Liver (tissue), 9 donors: ENCODE measurements around the gene SCN8A. TPM values are rescaled to one million over a fixed set of nuclear protein-coding genes. Genes with fewer than 3 reads are reported as not detected.

Experiments
- DNase-seq: peaks from one replicate; pipeline ENCODE4 v3.0.0-alpha.2; 2017; ENCODE audit warnings: low spot score
- H3K27ac ChIP-seq, 2 donors: one replicate each; pipeline ENCODE4 v1.7.0; 2013; ENCODE audit warnings: inconsistent platforms in 2 of 2, low read length in 2 of 2, control low read depth in 1 of 2, low read depth in 1 of 2, mild to moderate bottlenecking in 1 of 2
- H3K27me3 ChIP-seq, 4 donors: one replicate each; pipeline versions ENCODE4 v1.6.1 to v1.7.0; 2013; ENCODE audit warnings: low read length in 3 of 4, inconsistent platforms in 1 of 4, mild to moderate bottlenecking in 1 of 4, moderate library complexity in 1 of 4; ENCODE audit not compliant: control insufficient read depth in 4 of 4, insufficient read depth in 4 of 4
- H3K36me3 ChIP-seq, 4 donors: one replicate each; pipeline versions ENCODE4 v1.6.1 to v1.7.0; 2013; ENCODE audit warnings: low read length in 3 of 4, mild to moderate bottlenecking in 3 of 4, low read depth in 1 of 4, moderate library complexity in 1 of 4; ENCODE audit not compliant: control insufficient read depth in 4 of 4, insufficient read depth in 3 of 4
- H3K4me1 ChIP-seq, 4 donors: one replicate each; pipeline versions ENCODE4 v1.6.1 to v1.7.0; 2013; ENCODE audit warnings: low read length in 3 of 4, mild to moderate bottlenecking in 3 of 4, moderate library complexity in 1 of 4; ENCODE audit not compliant: control insufficient read depth in 4 of 4, insufficient read depth in 4 of 4
- H3K4me3 ChIP-seq, 3 donors: one replicate each; pipeline versions ENCODE4 v1.6.1 to v1.7.0; 2013; ENCODE audit warnings: low read length in 3 of 3, control low read depth in 1 of 3, low read depth in 1 of 3, mild to moderate bottlenecking in 1 of 3
- H3K9ac ChIP-seq, 2 donors: one replicate each; pipeline ENCODE4 v1.7.0; 2013; ENCODE audit warnings: low read length in 2 of 2, mild to moderate bottlenecking in 2 of 2, moderate library complexity in 2 of 2, control low read depth in 1 of 2, low read depth in 1 of 2
- H3K9me3 ChIP-seq, 4 donors: one replicate each; pipeline versions ENCODE4 v1.6.1 to v1.7.0; 2013; ENCODE audit warnings: low read length in 3 of 4; ENCODE audit not compliant: control insufficient read depth in 4 of 4
- ATF3 ChIP-seq: IDR thresholded peaks from 2 replicates; pipeline ENCODE4 v1.6.1; 2016; ENCODE audit warnings: antibody characterized with exemption
- CTCF ChIP-seq: fragments of 150-350 bp; IDR thresholded peaks from 2 replicates; pipeline ENCODE4 v1.5.1; 2017; ENCODE audit warnings: improper control_type of control experiment, low read depth, low read length; ENCODE audit not compliant: missing input control
- EGR1 ChIP-seq, 2 donors: IDR thresholded peaks; 2 replicates each; pipeline ENCODE4 v1.6.1; 2016 to 2018; ENCODE audit warnings: antibody characterized with exemption in 2 of 2, low read depth in 2 of 2
- FOXA1 ChIP-seq: IDR thresholded peaks from 2 replicates; pipeline ENCODE4 v1.6.1; 2016; ENCODE audit warnings: antibody characterized with exemption
- FOXA2 ChIP-seq: IDR thresholded peaks from 2 replicates; pipeline ENCODE4 v1.6.1; 2016; ENCODE audit warnings: antibody characterized with exemption
- GABPA ChIP-seq, 2 donors: IDR thresholded peaks in 1 of 2; conservative IDR thresholded peaks in 1 of 2; 2 replicates each; pipeline ENCODE4 v1.6.1; 2016; ENCODE audit warnings: antibody characterized with exemption in 2 of 2, mild to moderate bottlenecking in 1 of 2, moderate library complexity in 1 of 2
- HNF4A ChIP-seq, 2 donors: conservative IDR thresholded peaks; 2 replicates each; pipeline ENCODE4 v1.6.1; 2016; ENCODE audit warnings: antibody characterized with exemption in 2 of 2, mild to moderate bottlenecking in 2 of 2
- JUND ChIP-seq, 2 donors: IDR thresholded peaks; 2 replicates each; pipeline ENCODE4 v1.6.1; 2016; ENCODE audit warnings: antibody characterized with exemption in 2 of 2
- NR2F2 ChIP-seq: IDR thresholded peaks from 2 replicates; pipeline ENCODE4 v1.6.1; 2016; ENCODE audit warnings: antibody characterized with exemption
- RAD21 ChIP-seq, 2 donors: IDR thresholded peaks; 2 replicates each; pipeline ENCODE4 v1.6.1; 2016; ENCODE audit warnings: antibody characterized with exemption in 2 of 2, mild to moderate bottlenecking in 2 of 2
- RXRA ChIP-seq, 2 donors: IDR thresholded peaks; 2 replicates each; pipeline ENCODE4 v1.6.1; 2017 to 2018; ENCODE audit warnings: antibody characterized with exemption in 2 of 2, mild to moderate bottlenecking in 1 of 2
- SP1 ChIP-seq: IDR thresholded peaks from 2 replicates; pipeline ENCODE4 v1.6.1; 2018; ENCODE audit warnings: antibody characterized with exemption, mild to moderate bottlenecking
- TAF1 ChIP-seq: conservative IDR thresholded peaks from 2 replicates; pipeline ENCODE4 v1.6.1; 2016; ENCODE audit warnings: antibody characterized with exemption, mild to moderate bottlenecking
- YY1 ChIP-seq: IDR thresholded peaks from 2 replicates; pipeline ENCODE4 v1.6.1; 2016; ENCODE audit warnings: antibody characterized with exemption, mild to moderate bottlenecking
- WGBS: extraction: QIAGEN DNeasy Blood & Tissue Kit; methylation state at CpG from one replicate; pipeline ENCODE4 v1.1.7; 2013; 5-methylcytosine and 5-hydroxymethylcytosine counted together
- polyA plus RNA-seq, 2 donors: library from polyadenylated mRNA; stranded (reverse) in 1 of 2; unstranded in 1 of 2; fragments of 200-250 nt in 1 of 2; fragments of >200 nt in 1 of 2; fragmentation: Nextera tagmentation in 1 of 2; extraction: Ambion mirVana in 1 of 2; gene quantifications; one replicate each; pipeline versions ENCODE4 v1.2.1 to v1.2.3, GENCODE V29; 2013 to 2015
- total RNA-seq, 2 donors: library from RNA; depleted of rRNA; stranded (reverse); fragments of >200 nt; gene quantifications; one replicate each; pipeline ENCODE4 v1.2.3, GENCODE V29; 2014
- TF ChIP-seq, protein P1 (sequence below): IDR thresholded peaks from 2 replicates; pipeline ENCODE4 v1.6.1; 2016; ENCODE audit warnings: antibody characterized with exemption
- TF ChIP-seq, protein P2 (sequence below): IDR thresholded peaks from 2 replicates; pipeline ENCODE4 v1.6.1; 2016; ENCODE audit warnings: antibody characterized with exemption
- TF ChIP-seq, protein P3 (sequence below): IDR thresholded peaks from 2 replicates; pipeline ENCODE4 v1.6.1; 2016; ENCODE audit warnings: antibody characterized with exemption, mild to moderate bottlenecking
- donor health status: healthy.
- donor health status: healthy.
- donor health status: healthy.
- donor health status: healthy.
- donor health status: healthy.

SCN8A gene
- total and polyA plus RNA-seq, 4 donors: 0.84 to 12.7 (median 3.8) TPM

DNA sequence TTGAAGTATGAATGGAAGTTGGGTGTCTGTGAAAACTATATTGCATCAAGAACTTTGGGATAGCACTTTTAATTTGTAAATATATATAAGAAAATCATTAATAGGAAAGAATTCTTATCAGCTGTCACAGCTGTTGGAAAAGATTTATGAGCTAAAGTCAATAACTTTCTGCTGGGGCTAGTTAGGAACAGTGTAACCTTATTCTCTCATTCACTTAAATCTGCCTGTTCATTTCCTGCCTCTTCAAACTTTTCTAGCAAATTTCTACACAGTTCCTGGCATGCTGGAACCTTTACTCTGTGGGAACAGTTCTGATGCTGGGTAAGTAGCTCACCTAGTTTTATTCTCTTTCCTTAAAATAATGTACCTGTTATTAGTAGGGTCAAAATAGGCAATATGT lies 109.9 kb downstream of the SCN8A start:
- no peaks in the 10 kb centered on the region for H3K27me3 ChIP-seq
- H3K9me3 ChIP-seq: no peaks in the 10 kb centered on the region
- peaks cover 0 to 14% (median 7%) of the 10 kb centered on the region in 4 donors for H3K36me3 ChIP-seq
- H3K4me3 ChIP-seq: no peak overlapping the region
- no peak overlapping the region for H3K9ac ChIP-seq
- H3K27ac ChIP-seq: no peak overlapping the region
- TF ChIP-seq GABPA (IDR thresholded peaks at IDR 0.05 in 1 of 2, conservative IDR thresholded peaks at IDR 0.05 in 1 of 2) (no peak), JUND (IDR thresholded peaks at IDR 0.05) (no peak), FOXA2 (no peak), CTCF (no peak), NR2F2 (no peak), TAF1 (no peak), HNF4A (conservative IDR thresholded peaks at IDR 0.05) (no peak), SP1 (no peak)
- TF ChIP-seq, protein P1, sequence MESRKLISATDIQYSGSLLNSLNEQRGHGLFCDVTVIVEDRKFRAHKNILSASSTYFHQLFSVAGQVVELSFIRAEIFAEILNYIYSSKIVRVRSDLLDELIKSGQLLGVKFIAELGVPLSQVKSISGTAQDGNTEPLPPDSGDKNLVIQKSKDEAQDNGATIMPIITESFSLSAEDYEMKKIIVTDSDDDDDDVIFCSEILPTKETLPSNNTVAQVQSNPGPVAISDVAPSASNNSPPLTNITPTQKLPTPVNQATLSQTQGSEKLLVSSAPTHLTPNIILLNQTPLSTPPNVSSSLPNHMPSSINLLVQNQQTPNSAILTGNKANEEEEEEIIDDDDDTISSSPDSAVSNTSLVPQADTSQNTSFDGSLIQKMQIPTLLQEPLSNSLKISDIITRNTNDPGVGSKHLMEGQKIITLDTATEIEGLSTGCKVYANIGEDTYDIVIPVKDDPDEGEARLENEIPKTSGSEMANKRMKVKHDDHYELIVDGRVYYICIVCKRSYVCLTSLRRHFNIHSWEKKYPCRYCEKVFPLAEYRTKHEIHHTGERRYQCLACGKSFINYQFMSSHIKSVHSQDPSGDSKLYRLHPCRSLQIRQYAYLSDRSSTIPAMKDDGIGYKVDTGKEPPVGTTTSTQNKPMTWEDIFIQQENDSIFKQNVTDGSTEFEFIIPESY: no peak
- TF ChIP-seq, protein P2, sequence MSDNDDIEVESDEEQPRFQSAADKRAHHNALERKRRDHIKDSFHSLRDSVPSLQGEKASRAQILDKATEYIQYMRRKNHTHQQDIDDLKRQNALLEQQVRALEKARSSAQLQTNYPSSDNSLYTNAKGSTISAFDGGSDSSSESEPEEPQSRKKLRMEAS: no peak
- H3K4me1 ChIP-seq: no peaks in the 10 kb centered on the region
- no peak for DNase-seq

- Histone ChIP-seq H3K27me3 (no peaks in the 10 kb centered on the region), H3K36me3 (peaks cover 0 to 18% (median 15%) of the 10 kb centered on the region in 4 donors), H3K27ac (no peak overlapping the region), H3K9me3 (no peaks in the 10 kb centered on the region), H3K4me3 (no peak overlapping the region), H3K4me1 (no peaks in the 10 kb centered on the region), H3K9ac (no peak overlapping the region)
- DNase-seq: no peak
- 92% methylated on average over 1 of the region's 1 CpG for WGBS
- TF ChIP-seq RAD21 (IDR thresholded peaks at IDR 0.05): no peak
- TF ChIP-seq CTCF: no peak
- no peak for TF ChIP-seq YY1
- no peak for TF ChIP-seq FOXA2
- no peak for TF ChIP-seq GABPA (IDR thresholded peaks at IDR 0.05 in 1 of 2, conservative IDR thresholded peaks at IDR 0.05 in 1 of 2)
- TF ChIP-seq, protein P2: no peak
- no peak for TF ChIP-seq FOXA1
- no peak for TF ChIP-seq NR2F2
- TF ChIP-seq HNF4A (conservative IDR thresholded peaks at IDR 0.05): no peak
- TF ChIP-seq JUND (IDR thresholded peaks at IDR 0.05): no peak
- TF ChIP-seq, protein P1: no peak
- no peak for TF ChIP-seq TAF1
- no peak for TF ChIP-seq ATF3
- TF ChIP-seq RXRA (IDR thresholded peaks at IDR 0.05): no peak
- TF ChIP-seq, protein P3, sequence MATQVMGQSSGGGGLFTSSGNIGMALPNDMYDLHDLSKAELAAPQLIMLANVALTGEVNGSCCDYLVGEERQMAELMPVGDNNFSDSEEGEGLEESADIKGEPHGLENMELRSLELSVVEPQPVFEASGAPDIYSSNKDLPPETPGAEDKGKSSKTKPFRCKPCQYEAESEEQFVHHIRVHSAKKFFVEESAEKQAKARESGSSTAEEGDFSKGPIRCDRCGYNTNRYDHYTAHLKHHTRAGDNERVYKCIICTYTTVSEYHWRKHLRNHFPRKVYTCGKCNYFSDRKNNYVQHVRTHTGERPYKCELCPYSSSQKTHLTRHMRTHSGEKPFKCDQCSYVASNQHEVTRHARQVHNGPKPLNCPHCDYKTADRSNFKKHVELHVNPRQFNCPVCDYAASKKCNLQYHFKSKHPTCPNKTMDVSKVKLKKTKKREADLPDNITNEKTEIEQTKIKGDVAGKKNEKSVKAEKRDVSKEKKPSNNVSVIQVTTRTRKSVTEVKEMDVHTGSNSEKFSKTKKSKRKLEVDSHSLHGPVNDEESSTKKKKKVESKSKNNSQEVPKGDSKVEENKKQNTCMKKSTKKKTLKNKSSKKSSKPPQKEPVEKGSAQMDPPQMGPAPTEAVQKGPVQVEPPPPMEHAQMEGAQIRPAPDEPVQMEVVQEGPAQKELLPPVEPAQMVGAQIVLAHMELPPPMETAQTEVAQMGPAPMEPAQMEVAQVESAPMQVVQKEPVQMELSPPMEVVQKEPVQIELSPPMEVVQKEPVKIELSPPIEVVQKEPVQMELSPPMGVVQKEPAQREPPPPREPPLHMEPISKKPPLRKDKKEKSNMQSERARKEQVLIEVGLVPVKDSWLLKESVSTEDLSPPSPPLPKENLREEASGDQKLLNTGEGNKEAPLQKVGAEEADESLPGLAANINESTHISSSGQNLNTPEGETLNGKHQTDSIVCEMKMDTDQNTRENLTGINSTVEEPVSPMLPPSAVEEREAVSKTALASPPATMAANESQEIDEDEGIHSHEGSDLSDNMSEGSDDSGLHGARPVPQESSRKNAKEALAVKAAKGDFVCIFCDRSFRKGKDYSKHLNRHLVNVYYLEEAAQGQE: no peak
- TF ChIP-seq EGR1 (IDR thresholded peaks at IDR 0.05; ENCODE audit: low read depth in 2 of 2): no peak
These were observed 111.6 kb downstream of the SCN8A start for GRCh38 chr12:51702587-51702986.
